Measurements from ENCODE around the gene ZSCAN16. TPM values are rescaled to one million over a fixed set of nuclear protein-coding genes. Genes with fewer than 3 reads are reported as not detected.
A peak's percentile ranks its signal among the peaks of the same experiment; 100 is the strongest.

Gene ZSCAN16
- total and polyA plus RNA-seq, 9 of the 15 experiments (the other 6 are each of a cell fraction or from before 2014, with no cell fraction given) = 0.08 TPM; not detected in 8

- TF ChIP-seq, protein P1, sequence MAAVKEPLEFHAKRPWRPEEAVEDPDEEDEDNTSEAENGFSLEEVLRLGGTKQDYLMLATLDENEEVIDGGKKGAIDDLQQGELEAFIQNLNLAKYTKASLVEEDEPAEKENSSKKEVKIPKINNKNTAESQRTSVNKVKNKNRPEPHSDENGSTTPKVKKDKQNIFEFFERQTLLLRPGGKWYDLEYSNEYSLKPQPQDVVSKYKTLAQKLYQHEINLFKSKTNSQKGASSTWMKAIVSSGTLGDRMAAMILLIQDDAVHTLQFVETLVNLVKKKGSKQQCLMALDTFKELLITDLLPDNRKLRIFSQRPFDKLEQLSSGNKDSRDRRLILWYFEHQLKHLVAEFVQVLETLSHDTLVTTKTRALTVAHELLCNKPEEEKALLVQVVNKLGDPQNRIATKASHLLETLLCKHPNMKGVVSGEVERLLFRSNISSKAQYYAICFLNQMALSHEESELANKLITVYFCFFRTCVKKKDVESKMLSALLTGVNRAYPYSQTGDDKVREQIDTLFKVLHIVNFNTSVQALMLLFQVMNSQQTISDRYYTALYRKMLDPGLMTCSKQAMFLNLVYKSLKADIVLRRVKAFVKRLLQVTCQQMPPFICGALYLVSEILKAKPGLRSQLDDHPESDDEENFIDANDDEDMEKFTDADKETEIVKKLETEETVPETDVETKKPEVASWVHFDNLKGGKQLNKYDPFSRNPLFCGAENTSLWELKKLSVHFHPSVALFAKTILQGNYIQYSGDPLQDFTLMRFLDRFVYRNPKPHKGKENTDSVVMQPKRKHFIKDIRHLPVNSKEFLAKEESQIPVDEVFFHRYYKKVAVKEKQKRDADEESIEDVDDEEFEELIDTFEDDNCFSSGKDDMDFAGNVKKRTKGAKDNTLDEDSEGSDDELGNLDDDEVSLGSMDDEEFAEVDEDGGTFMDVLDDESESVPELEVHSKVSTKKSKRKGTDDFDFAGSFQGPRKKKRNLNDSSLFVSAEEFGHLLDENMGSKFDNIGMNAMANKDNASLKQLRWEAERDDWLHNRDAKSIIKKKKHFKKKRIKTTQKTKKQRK (IDR thresholded peaks at IDR 0.05; ENCODE audit: borderline replicate concordance, low read depth, low read length) = no peak
- TF ChIP-seq L3MBTL2 (IDR thresholded peaks at IDR 0.05) = peak; percentile 71
- peak in 1 of 2 experiments; percentile 95; a peak in 3 of 4 replicates for TF ChIP-seq SRF (CRISPR knock-in tag; IDR thresholded peaks at IDR 0.05)
- no peak for TF ChIP-seq CHCHD3 (CRISPR knock-in tag; IDR thresholded peaks at IDR 0.05)
- 0 out of 2 replicates have a peak, but pooled peaks have one; percentile 30 for TF ChIP-seq DMBX1 (CRISPR knock-in tag; IDR thresholded peaks at IDR 0.05; ENCODE audit: borderline replicate concordance)
- TF ChIP-seq PHB2 (IDR thresholded peaks at IDR 0.05; ENCODE audit: low read depth) = no peak
- no peak for TF ChIP-seq ZNF589 (CRISPR knock-in tag; IDR thresholded peaks at IDR 0.05; ENCODE audit: low read depth)
- 0 out of 2 replicates have a peak, but pooled peaks have one; percentile 26 for TF ChIP-seq CREM (IDR thresholded peaks at IDR 0.05; ENCODE audit: low read depth)
- 0 out of 2 replicates have a peak, but pooled peaks have one; percentile 38 for TF ChIP-seq ATF7 (IDR thresholded peaks at IDR 0.05)
- peak; percentile 73 for TF ChIP-seq POLR2H (tag; IDR thresholded peaks at IDR 0.05; ENCODE audit: low read depth)
- no peak for TF ChIP-seq POLR3A (IDR thresholded peaks at IDR 0.05; ENCODE audit: borderline replicate concordance, extremely low read depth, insufficient read depth, insufficient read length)
- no peak for TF ChIP-seq HMG20A (CRISPR knock-in tag; conservative IDR thresholded peaks at IDR 0.05)
- TF ChIP-seq, protein P2, sequence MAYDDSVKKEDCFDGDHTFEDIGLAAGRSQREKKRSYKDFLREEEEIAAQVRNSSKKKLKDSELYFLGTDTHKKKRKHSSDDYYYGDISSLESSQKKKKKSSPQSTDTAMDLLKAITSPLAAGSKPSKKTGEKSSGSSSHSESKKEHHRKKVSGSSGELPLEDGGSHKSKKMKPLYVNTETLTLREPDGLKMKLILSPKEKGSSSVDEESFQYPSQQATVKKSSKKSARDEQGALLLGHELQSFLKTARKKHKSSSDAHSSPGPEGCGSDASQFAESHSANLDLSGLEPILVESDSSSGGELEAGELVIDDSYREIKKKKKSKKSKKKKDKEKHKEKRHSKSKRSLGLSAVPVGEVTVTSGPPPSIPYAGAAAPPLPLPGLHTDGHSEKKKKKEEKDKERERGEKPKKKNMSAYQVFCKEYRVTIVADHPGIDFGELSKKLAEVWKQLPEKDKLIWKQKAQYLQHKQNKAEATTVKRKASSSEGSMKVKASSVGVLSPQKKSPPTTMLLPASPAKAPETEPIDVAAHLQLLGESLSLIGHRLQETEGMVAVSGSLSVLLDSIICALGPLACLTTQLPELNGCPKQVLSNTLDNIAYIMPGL (CRISPR knock-in tag; IDR thresholded peaks at IDR 0.05) = no peak; the same call in none of the 2 replicates
- peak; percentile 28 for TF ChIP-seq CCNT2 (IDR thresholded peaks at IDR 0.05; ENCODE audit: borderline replicate concordance, extremely low read depth, insufficient read length, low read depth, low read length)
- no peak for TF ChIP-seq STAT5B (CRISPR knock-in tag; IDR thresholded peaks at IDR 0.05)
Measured at GRCh38 chr6:28161410-28162079, 37.1 kb downstream of the ZSCAN16 start (continued).
